Measurements from ENCODE around the gene TEX13D.

- no peak for TF ChIP-seq EZH2 (IDR thresholded peaks at IDR 0.05; ENCODE audit: borderline replicate concordance, low read depth, low read length, severe bottlenecking)
- no peak for TF ChIP-seq CTCF (IDR thresholded peaks at IDR 0.05; ENCODE audit: borderline replicate concordance, extremely low read depth, low read length, poor library complexity, severe bottlenecking)
Observed at GRCh38 chrX:124362761-124363160, 30.3 kb downstream of the TEX13D start.

All from DND-41 (cell line).